GM21619 (cell line): Measurements from ENCODE around the gene NEK3.
"Not testable (repeated sequence)": the region's sequence is repeated elsewhere in the genome, so short reads cannot be mapped to it uniquely, and the experiment has no call there.

Experiments used
- ATAC-seq: cut with Tn5 transposase; IDR thresholded peaks from one replicate; pipeline ENCODE4 v1.9.1; 2021; ENCODE audit not compliant: unreplicated experiment

NEK3 gene

GRCh38 chr13:52159159-52159982 lies at the start of gene NEK3:
TSS of gene NEK3 (minus strand) at chr13:52159597. CDS start at chr13:52156191, 3,406 bp downstream.
- ATAC-seq, result peak; percentile 68

- ATAC-seq, result not testable (repeated sequence)
Observed at GRCh38 chr13:52208384-52208783, 49.0 kb upstream of the NEK3 start.

- not testable (repeated sequence) for ATAC-seq
Observed at GRCh38 chr13:52207896-52208295, 48.5 kb upstream of the NEK3 start.

- not testable (repeated sequence) for ATAC-seq
Observed at GRCh38 chr13:52207337-52207736, 47.9 kb upstream of the NEK3 start.

- not testable (repeated sequence) for ATAC-seq
Observed at GRCh38 chr13:52204546-52204945, 45.1 kb upstream of the NEK3 start.

- not testable (repeated sequence) for ATAC-seq
Observed at GRCh38 chr13:52203864-52204263, 44.5 kb upstream of the NEK3 start.

- ATAC-seq, result not testable (repeated sequence)
Observed at GRCh38 chr13:52202506-52202905, 43.1 kb upstream of the NEK3 start.

GRCh38 chr13:52201439-52202193 lies 42.2 kb upstream of the NEK3 start:
- not testable (repeated sequence) for ATAC-seq

GRCh38 chr13:52195401-52195837 lies 36.0 kb upstream of the NEK3 start:
- peak; percentile 56 for ATAC-seq

GRCh38 chr13:52194184-52194868 lies 34.9 kb upstream of the NEK3 start:
- peak; percentile 72 for ATAC-seq

- ATAC-seq, result not testable (repeated sequence)
Observed at GRCh38 chr13:52193587-52194183, 34.3 kb upstream of the NEK3 start.

GRCh38 chr13:52187424-52188187 lies 28.2 kb upstream of the NEK3 start:
- ATAC-seq, result not testable (repeated sequence)

GRCh38 chr13:52187029-52187423 lies 27.6 kb upstream of the NEK3 start:
- no peak for ATAC-seq

GRCh38 chr13:52181316-52181954 lies 22.0 kb upstream of the NEK3 start:
- peak; percentile 45 for ATAC-seq

GRCh38 chr13:52179925-52180324 lies 20.5 kb upstream of the NEK3 start:
- ATAC-seq, result no peak

- ATAC-seq, result no peak
Observed at GRCh38 chr13:52177276-52177675, 17.9 kb upstream of the NEK3 start.

GRCh38 chr13:52173970-52174369 lies 14.6 kb upstream of the NEK3 start:
- ATAC-seq, result not testable (repeated sequence)

GRCh38 chr13:52173373-52173772 lies 14.0 kb upstream of the NEK3 start:
- ATAC-seq, result no peak

GRCh38 chr13:52171686-52172085 lies 12.3 kb upstream of the NEK3 start:
- not testable (repeated sequence) for ATAC-seq
